ENCODE measurements around the gene CNDP1.
"Not testable (repeated sequence)": the region's sequence is repeated elsewhere in the genome, so short reads cannot be mapped to it uniquely, and the experiment has no call there.

The CNDP1 gene

GRCh38 chr18:74534150-74534969, at the start of gene CNDP1:
TSS of gene CNDP1 (plus strand) at chr18:74534500. CDS start at chr18:74534668, 168 bp downstream.
- DNase-seq: no peak

GRCh38 chr18:74486119-74486849, 48.0 kb upstream of the CNDP1 start:
- no peak for DNase-seq

GRCh38 chr18:74488354-74488753, 45.9 kb upstream of the CNDP1 start:
- no peak for DNase-seq

- DNase-seq: no peak
These were observed 45.4 kb upstream of the CNDP1 start for GRCh38 chr18:74488864-74489263.

GRCh38 chr18:74489676-74490075, 44.6 kb upstream of the CNDP1 start:
- DNase-seq: no peak

GRCh38 chr18:74492259-74492658, 42.0 kb upstream of the CNDP1 start:
- no peak for DNase-seq

- peak; percentile 88 for DNase-seq
These were observed 40.6 kb upstream of the CNDP1 start for GRCh38 chr18:74493689-74494088.

GRCh38 chr18:74494514-74494913, 39.8 kb upstream of the CNDP1 start:
- DNase-seq: no peak

- DNase-seq: peak; percentile 100
These were observed 38.5 kb upstream of the CNDP1 start, which contains the start of gene CNDP2 for GRCh38 chr18:74495581-74496507. TSS of gene CNDP2 (plus strand) at chr18:74496363. CDS start at chr18:74499974, 3,611 bp downstream.

- peak; percentile 82 for DNase-seq
These were observed 37.6 kb upstream of the CNDP1 start for GRCh38 chr18:74496508-74497323.

- DNase-seq: no peak
These were observed 37.0 kb upstream of the CNDP1 start for GRCh38 chr18:74497324-74497676.

- DNase-seq: no peak
These were observed 36.5 kb upstream of the CNDP1 start for GRCh38 chr18:74497778-74498177.

GRCh38 chr18:74498712-74499627, 35.3 kb upstream of the CNDP1 start:
- no peak for DNase-seq

- no peak for DNase-seq
These were observed 34.7 kb upstream of the CNDP1 start for GRCh38 chr18:74499633-74500032.

- no peak for DNase-seq
These were observed 33.9 kb upstream of the CNDP1 start for GRCh38 chr18:74500372-74500771.

- not testable (repeated sequence) for DNase-seq
These were observed 33.5 kb upstream of the CNDP1 start for GRCh38 chr18:74500774-74501173.

- DNase-seq: no peak
These were observed 32.9 kb upstream of the CNDP1 start for GRCh38 chr18:74501386-74501785.

- no peak for DNase-seq
These were observed 31.2 kb upstream of the CNDP1 start for GRCh38 chr18:74503137-74503536.

- DNase-seq: no peak
These were observed 28.5 kb upstream of the CNDP1 start for GRCh38 chr18:74505776-74506175.

- DNase-seq: no peak
These were observed 27.7 kb upstream of the CNDP1 start for GRCh38 chr18:74506448-74507084.
